Measurements from ENCODE around the gene GAPDH. TPM values are rescaled to one million over a fixed set of nuclear protein-coding genes. Genes with fewer than 3 reads are reported as not detected.
A peak's percentile ranks its signal among the peaks of the same experiment; 100 is the strongest.

Gene GAPDH
- total RNA-seq, 4 donors from 2014 or later, result 1,939 to 3,624 (median 2,830) TPM

GRCh38 chr12:6534695-6534944, 303 bp downstream of the GAPDH start:
- peaks cover 0 to 51% (median 0%) of the 10 kb centered on the region in 3 donors for H3K36me3 ChIP-seq
- peak in 1 of 3 donors; percentile 82 for DNase-seq
- TF ChIP-seq, protein P1, sequence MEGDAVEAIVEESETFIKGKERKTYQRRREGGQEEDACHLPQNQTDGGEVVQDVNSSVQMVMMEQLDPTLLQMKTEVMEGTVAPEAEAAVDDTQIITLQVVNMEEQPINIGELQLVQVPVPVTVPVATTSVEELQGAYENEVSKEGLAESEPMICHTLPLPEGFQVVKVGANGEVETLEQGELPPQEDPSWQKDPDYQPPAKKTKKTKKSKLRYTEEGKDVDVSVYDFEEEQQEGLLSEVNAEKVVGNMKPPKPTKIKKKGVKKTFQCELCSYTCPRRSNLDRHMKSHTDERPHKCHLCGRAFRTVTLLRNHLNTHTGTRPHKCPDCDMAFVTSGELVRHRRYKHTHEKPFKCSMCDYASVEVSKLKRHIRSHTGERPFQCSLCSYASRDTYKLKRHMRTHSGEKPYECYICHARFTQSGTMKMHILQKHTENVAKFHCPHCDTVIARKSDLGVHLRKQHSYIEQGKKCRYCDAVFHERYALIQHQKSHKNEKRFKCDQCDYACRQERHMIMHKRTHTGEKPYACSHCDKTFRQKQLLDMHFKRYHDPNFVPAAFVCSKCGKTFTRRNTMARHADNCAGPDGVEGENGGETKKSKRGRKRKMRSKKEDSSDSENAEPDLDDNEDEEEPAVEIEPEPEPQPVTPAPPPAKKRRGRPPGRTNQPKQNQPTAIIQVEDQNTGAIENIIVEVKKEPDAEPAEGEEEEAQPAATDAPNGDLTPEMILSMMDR (IDR thresholded peaks at IDR 0.05), result no peak
- TF ChIP-seq POLR2A (IDR thresholded peaks at IDR 0.05), result no peak
- no peaks in the 10 kb centered on the region for H3K9me3 ChIP-seq
- H3K4me3 ChIP-seq, result peak overlapping the region; percentile 67 to 96 (median 80)
- no peaks in the 10 kb centered on the region for H3K27me3 ChIP-seq
- H3K4me1 ChIP-seq, result peaks cover 4 to 66% (median 25%) of the 10 kb centered on the region in 4 donors
- peak overlapping the region; percentile 97 to 98 (median 98) for H3K27ac ChIP-seq

- peak; percentile 76 to 90 (median 84) for DNase-seq
- H3K4me1 ChIP-seq, result peaks cover 4 to 71% (median 28%) of the 10 kb centered on the region in 4 donors
- TF ChIP-seq, protein P1 (IDR thresholded peaks at IDR 0.05), result peak in 2 of 6 experiments; percentile 21 to 40
- no peak for TF ChIP-seq POLR2A (IDR thresholded peaks at IDR 0.05)
- H3K36me3 ChIP-seq, result peaks cover 0 to 46% (median 0%) of the 10 kb centered on the region in 3 donors
- H3K9me3 ChIP-seq, result no peaks in the 10 kb centered on the region
- H3K27me3 ChIP-seq, result no peaks in the 10 kb centered on the region
- H3K27ac ChIP-seq, result peak overlapping the region; percentile 97 to 98 (median 98)
- peak overlapping the region; percentile 67 to 96 (median 80) for H3K4me3 ChIP-seq
Measured at GRCh38 chr12:6534945-6535696, 804 bp downstream of the GAPDH start.

DNA sequence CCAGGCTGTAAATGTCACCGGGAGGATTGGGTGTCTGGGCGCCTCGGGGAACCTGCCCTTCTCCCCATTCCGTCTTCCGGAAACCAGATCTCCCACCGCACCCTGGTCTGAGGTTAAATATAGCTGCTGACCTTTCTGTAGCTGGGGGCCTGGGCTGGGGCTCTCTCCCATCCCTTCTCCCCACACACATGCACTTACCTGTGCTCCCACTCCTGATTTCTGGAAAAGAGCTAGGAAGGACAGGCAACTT, 1.3 kb downstream of the GAPDH start:
- H3K4me1 ChIP-seq, result peaks cover 4 to 76% (median 32%) of the 10 kb centered on the region in 4 donors

GRCh38 chr12:6535960-6536847, 1.9 kb downstream of the GAPDH start:
- TF ChIP-seq, protein P1 (IDR thresholded peaks at IDR 0.05), result no peak
- no peak for TF ChIP-seq POLR2A (IDR thresholded peaks at IDR 0.05)
- Histone ChIP-seq H3K4me1 (peaks cover 4 to 82% (median 36%) of the 10 kb centered on the region in 4 donors), H3K9me3 (no peaks in the 10 kb centered on the region), H3K4me3 (peak overlapping the region; percentile 67 to 96 (median 80)), H3K27ac (peak overlapping the region; percentile 97 to 98 (median 98)), H3K36me3 (peaks cover 0 to 35% (median 0%) of the 10 kb centered on the region in 3 donors), H3K27me3 (no peaks in the 10 kb centered on the region)
- no peak for DNase-seq

More for the DNA sequence above, 1.3 kb downstream of the GAPDH start:
- TF ChIP-seq, protein P1 (IDR thresholded peaks at IDR 0.05), result no peak
- no peak for TF ChIP-seq POLR2A (IDR thresholded peaks at IDR 0.05)
- H3K4me3 ChIP-seq, result peak overlapping the region; percentile 67 to 96 (median 80)
- no peak for DNase-seq
- H3K9me3 ChIP-seq, result no peaks in the 10 kb centered on the region
- H3K27ac ChIP-seq, result peak overlapping the region; percentile 97 to 98 (median 98)
- peaks cover 0 to 41% (median 0%) of the 10 kb centered on the region in 3 donors for H3K36me3 ChIP-seq
- H3K27me3 ChIP-seq, result no peaks in the 10 kb centered on the region

GRCh38 chr12:6536894-6537579, 2.7 kb downstream of the GAPDH start:
- no peaks in the 10 kb centered on the region for H3K27me3 ChIP-seq
- no peak overlapping the region for H3K4me3 ChIP-seq
- H3K27ac ChIP-seq, result peak overlapping the region; percentile 97 to 98 (median 98)
- no peak for DNase-seq
- TF ChIP-seq POLR2A (IDR thresholded peaks at IDR 0.05), result no peak
- TF ChIP-seq, protein P1 (IDR thresholded peaks at IDR 0.05), result no peak
- no peaks in the 10 kb centered on the region for H3K9me3 ChIP-seq
- H3K36me3 ChIP-seq, result peaks cover 0 to 33% (median 0%) of the 10 kb centered on the region in 3 donors
- H3K4me1 ChIP-seq, result peaks cover 4 to 82% (median 38%) of the 10 kb centered on the region in 4 donors

All from Peyer's patch (tissue), 4 donors.